ENCODE data around the gene LHX6. TPM values are rescaled to one million over a fixed set of nuclear protein-coding genes. Genes with fewer than 3 reads are reported as not detected.

LHX6 gene
- total RNA-seq, 1 experiment from 2014 or later = 11.1 TPM

GRCh38 chr9:122158202-122158601 is 70.6 kb downstream of the LHX6 start:
- Histone ChIP-seq H2AFZ (ENCODE audit: low read length) (no peak overlapping the region), H3K27me3 (ENCODE audit: low read length) (no peaks in the 10 kb centered on the region), H3K4me3 (ENCODE audit: low read length) (peak overlapping the region; percentile 32; the same call in 1 of the 2 replicates), H3K9me2 (replicated peaks; ENCODE audit: low read length) (no peaks in the 10 kb centered on the region), H3K4me1 (ENCODE audit: insufficient read depth, low read length) (0 out of 2 replicates have a peak, but pooled peaks cover 3% of the 10 kb centered on the region), H3K9ac (ENCODE audit: low read length) (no peak overlapping the region), H4K20me1 (ENCODE audit: low read length) (0 out of 2 replicates have a peak, but pooled peaks cover 5% of the 10 kb centered on the region), H3K27ac (ENCODE audit: low read length) (no peak overlapping the region), H3K79me2 (ENCODE audit: low read length) (peaks cover 60% of the 10 kb centered on the region), H3K4me2 (ENCODE audit: low read length) (peak overlapping the region; percentile 35), H3F3A (ENCODE audit: low read length, unreplicated experiment) (no peaks in the 10 kb centered on the region), H3K9me3 (ENCODE audit: low read length) (0 out of 2 replicates have a peak, but pooled peaks cover 5% of the 10 kb centered on the region), H3K36me3 (ENCODE audit: low read depth, low read length) (no peaks in the 10 kb centered on the region)
- TF ChIP-seq CTCF (conservative IDR thresholded peaks at IDR 0.05; ENCODE audit: low read depth, low read length) (peak; percentile 65), EZH2 (IDR thresholded peaks at IDR 0.05; ENCODE audit: low read length, unreplicated experiment) (no peak), EZH2phosphoT487 (IDR thresholded peaks at IDR 0.05; ENCODE audit: borderline replicate concordance, low read length) (no peak)
- CTCF ChIA-PET = interaction anchor here (0.6 kb wide), 1 partner anchor 194 kb away, joined by 3 read pairs; no protein-coding TSS in a partner anchor
- intact Hi-C loops (cut with micrococcal nuclease) = no loop called here
- ATAC-seq (peak; percentile 37), DNase-seq (peak; percentile 54)
- POLR2A ChIA-PET (ENCODE audit: unreplicated experiment) = no interaction called here
- no TSS peak for BruUV-seq (replicated peaks)

- Histone ChIP-seq H3K36me3 (ENCODE audit: low read depth, low read length) (peaks cover 7% of the 10 kb centered on the region), H3K27ac (ENCODE audit: low read length) (no peak overlapping the region), H3K4me2 (ENCODE audit: low read length) (no peak overlapping the region), H3K9me3 (ENCODE audit: low read length) (no peaks in the 10 kb centered on the region), H3K27me3 (ENCODE audit: low read length) (no peaks in the 10 kb centered on the region), H4K20me1 (ENCODE audit: low read length) (0 out of 2 replicates have a peak, but pooled peaks cover 5% of the 10 kb centered on the region), H3K4me1 (ENCODE audit: insufficient read depth, low read length) (0 out of 2 replicates have a peak, but pooled peaks cover 3% of the 10 kb centered on the region), H3K9ac (ENCODE audit: low read length) (no peak overlapping the region), H3K79me2 (ENCODE audit: low read length) (peaks cover 63% of the 10 kb centered on the region), H3K4me3 (ENCODE audit: low read length) (no peak overlapping the region), H2AFZ (ENCODE audit: low read length) (no peak overlapping the region), H3F3A (ENCODE audit: low read length, unreplicated experiment) (no peaks in the 10 kb centered on the region), H3K9me2 (replicated peaks; ENCODE audit: low read length) (no peaks in the 10 kb centered on the region)
- intact Hi-C loops (cut with micrococcal nuclease) = no loop called here
- TF ChIP-seq EZH2phosphoT487 (IDR thresholded peaks at IDR 0.05; ENCODE audit: borderline replicate concordance, low read length) (no peak), EZH2 (IDR thresholded peaks at IDR 0.05; ENCODE audit: low read length, unreplicated experiment) (no peak), CTCF (conservative IDR thresholded peaks at IDR 0.05; ENCODE audit: low read depth, low read length) (no peak)
- POLR2A ChIA-PET (ENCODE audit: unreplicated experiment) = no interaction called here
- ATAC-seq = no peak
- CTCF ChIA-PET = no interaction called here
- BruUV-seq (replicated peaks) = no TSS peak
- no peak for DNase-seq
Observed at GRCh38 chr9:122155796-122156195, 73.0 kb downstream of the LHX6 start.

Other genes with a start within 250 kb of the LHX6 start
- 7.0 and 8.9 TPM in 2 replicates for gene TTLL11, start 135.6 kb downstream of the LHX6 start, total RNA-seq (2014; rRNA removed)
- gene NDUFA8, start 69.2 kb downstream of the LHX6 start, total RNA-seq (2014; rRNA removed) = 67.5 and 71.4 TPM in 2 replicates
- not detected in 2 replicates for gene MORN5, start 69.0 kb downstream of the LHX6 start, total RNA-seq (2014; rRNA removed)
- 5.1 and 8.3 TPM in 2 replicates for gene RBM18, start 35.9 kb upstream of the LHX6 start, total RNA-seq (2014; rRNA removed)
- 27.0 and 30.2 TPM in 2 replicates for gene MRRF, start 35.9 kb upstream of the LHX6 start, total RNA-seq (2014; rRNA removed)
- gene PTGS1, start 142.1 kb upstream of the LHX6 start, total RNA-seq (2014; rRNA removed) = 0.44 and 0.86 TPM in 2 replicates
- gene OR1J1, start 249.0 kb upstream of the LHX6 start, total RNA-seq (2014; rRNA removed) = not detected in 2 replicates